NCI-H526 treated with DMSO at 0.1 percent for 48 hours (cell line): Measurements from ENCODE around the gene GMDS.

ENCODE experiments used
- DNase-seq: peaks from one replicate; lab custom pipeline; 2025; lab: John Stamatoyannopoulos, UW

The GMDS gene

GRCh38 chr6:2178125-2178524, 67.3 kb downstream of the GMDS start:
- DNase-seq = no peak

GRCh38 chr6:2175825-2176224, 69.6 kb downstream of the GMDS start:
- DNase-seq = no peak

- no peak for DNase-seq
These were observed 72.0 kb downstream of the GMDS start for GRCh38 chr6:2173203-2173961.

- DNase-seq = no peak
These were observed 73.7 kb downstream of the GMDS start for GRCh38 chr6:2171728-2172127.

- no peak for DNase-seq
These were observed 76.9 kb downstream of the GMDS start for GRCh38 chr6:2168480-2168879.

- no peak for DNase-seq
These were observed 78.7 kb downstream of the GMDS start for GRCh38 chr6:2166717-2167116.

- no peak for DNase-seq
These were observed 80.1 kb downstream of the GMDS start for GRCh38 chr6:2165286-2165685.

GRCh38 chr6:2164481-2164880, 80.9 kb downstream of the GMDS start:
- no peak for DNase-seq

- DNase-seq = no peak
These were observed 83.3 kb downstream of the GMDS start for GRCh38 chr6:2162079-2162445.

- DNase-seq = no peak
These were observed 86.7 kb downstream of the GMDS start for GRCh38 chr6:2158596-2159271.

GRCh38 chr6:2157441-2158127, 87.8 kb downstream of the GMDS start:
- no peak for DNase-seq

GRCh38 chr6:2155206-2155605, 90.2 kb downstream of the GMDS start:
- DNase-seq = no peak

- no peak for DNase-seq
These were observed 95.9 kb downstream of the GMDS start for GRCh38 chr6:2149361-2150006.

GRCh38 chr6:2148748-2149147, 96.7 kb downstream of the GMDS start:
- no peak for DNase-seq

GRCh38 chr6:2147766-2148448, 97.5 kb downstream of the GMDS start:
- DNase-seq = no peak

- DNase-seq = no peak
These were observed 98.1 kb downstream of the GMDS start for GRCh38 chr6:2147261-2147660.

GRCh38 chr6:2144210-2144609, 101.2 kb downstream of the GMDS start:
- no peak for DNase-seq

GRCh38 chr6:2141644-2142290, 103.6 kb downstream of the GMDS start:
- DNase-seq = no peak

GRCh38 chr6:2140438-2141128, 104.8 kb downstream of the GMDS start:
- DNase-seq = no peak

GRCh38 chr6:2135401-2135800, 110.0 kb downstream of the GMDS start:
- DNase-seq = no peak

- no peak for DNase-seq
These were observed 110.9 kb downstream of the GMDS start for GRCh38 chr6:2134554-2134953.
